Heart left ventricle (tissue), 16 donors: Measurements from ENCODE around the gene ZBTB25. TPM values are rescaled to one million over a fixed set of nuclear protein-coding genes. Genes with fewer than 3 reads are reported as not detected.

ENCODE experiments used
- ATAC-seq, 4 donors: fragments of 200-7000 bp; cut with Tn5 transposase; one replicate each; pipeline ENCODE4 v1.9.1; 2020 to 2022; ENCODE audit warnings: moderate library complexity in 4 of 4, mild to moderate bottlenecking in 3 of 4, moderate number of reproducible peaks in 1 of 4
- DNase-seq, 5 donors: peaks; one replicate each; pipeline ENCODE4 v3.0.0-alpha.2; 2020
- H3K27ac ChIP-seq, 12 donors: fragments of 200-600 bp; sonication (generic) in 4 of 12; one replicate each; pipeline versions ENCODE4 v1.5.0 to v1.8.0; 2016 to 2022; ENCODE audit warnings: mild to moderate bottlenecking in 2 of 12
- H3K27me3 ChIP-seq, 9 donors: fragments of 200-600 bp; sonication (generic) in 2 of 9; one replicate each; pipeline versions ENCODE4 v1.5.1 to v1.8.0; 2016 to 2022; ENCODE audit warnings: mild to moderate bottlenecking in 3 of 9
- H3K36me3 ChIP-seq, 9 donors: fragments of 200-600 bp; sonication (generic) in 2 of 9; one replicate each; pipeline versions ENCODE4 v1.5.0 to v1.8.0; 2018 to 2022; ENCODE audit warnings: mild to moderate bottlenecking in 2 of 9
- H3K4me1 ChIP-seq, 12 donors: fragments of 200-600 bp; sonication (generic) in 4 of 12; one replicate each; pipeline versions ENCODE4 v1.5.0 to v1.8.0; 2016 to 2022; ENCODE audit warnings: mild to moderate bottlenecking in 3 of 12
- H3K4me3 ChIP-seq, 12 donors: fragments of 200-600 bp; sonication (generic) in 4 of 12; one replicate each; pipeline versions ENCODE4 v1.5.0 to v1.8.0; 2017 to 2022; ENCODE audit warnings: mild to moderate bottlenecking in 9 of 12, moderate library complexity in 4 of 12
- H3K9me3 ChIP-seq, 12 donors: fragments of 200-600 bp; sonication (generic) in 4 of 12; one replicate each; pipeline versions ENCODE4 v1.5.0 to v1.8.0; 2016 to 2022; ENCODE audit warnings: mild to moderate bottlenecking in 1 of 12
- POLR2A ChIP-seq, 2 donors: fragments of 450-650 bp; IDR thresholded peaks; one replicate each; pipeline ENCODE4 v1.6.1; 2017; ENCODE audit warnings: antibody characterized with exemption in 2 of 2, mild to moderate bottlenecking in 2 of 2, moderate library complexity in 2 of 2
- WGBS, 4 donors: extraction: QIAGEN DNeasy Blood & Tissue Kit in 2 of 4; methylation state at CpG; one replicate each; pipeline versions ENCODE4 v1.1.5 to v1.1.7; 2013 to 2018; 5-methylcytosine and 5-hydroxymethylcytosine counted together
- intact Hi-C, 10 donors: fragments of 100-400 bp; cut with DNase I; formaldehyde crosslinking; loops; one replicate each; pipeline versions ENCODE4 v1.11.1 to v1.14.2; 2022
- polyA plus RNA-seq, 2 donors: library from polyadenylated mRNA; stranded (reverse); fragments of 200-250 nt; gene quantifications; one replicate each; pipeline ENCODE4 v1.2.3, GENCODE V29; 2013
- total RNA-seq, 9 donors: library from RNA; depleted of rRNA in 2 of 9; stranded (reverse); fragments of >200 nt in 2 of 9; fragmentation: NEBNext Ultra II Directional in 3 of 9; extraction: Animal tissue kit (Norgen Biotek cat#: 25700) in 3 of 9; gene quantifications; one replicate each; pipeline versions ENCODE4 v1.1.0 to v1.2.4, GENCODE V29; 2016 to 2023
- TF ChIP-seq, protein P1 (sequence below), 12 donors: fragments of 200-600 bp; sonication (generic) in 4 of 12; IDR thresholded peaks; one replicate each; pipeline versions ENCODE4 v1.5.0 to v1.8.0; 2018 to 2022; ENCODE audit warnings: antibody characterized with exemption in 12 of 12, mild to moderate bottlenecking in 5 of 12
- donor health status: ischemic (EF 13 %, LVEDD 7.1; RV severe dilation, severe dysfunction).
- donor health status: healthy with polysubstance abuse.
- donor health status: DM: no; HTN: yes; CAD: no.
- donor health status: DM: no; HTN: no; CAD: no.
- donor health status: ischemic (EF 25% LVEDD 6.9; RV normal size, moderate dysfunction).
- donor health status: ischemic (EF 25% LVEDD 5.7; RV mildly dilated, moderate dysfunction).
- donor health status: healthy.
- donor health status: DM: yes; HTN: yes; CAD: no.
- donor health status: ischemic (EF 35%, LVEDD 5.7; RV mildly dilated, moderate dysfunction).
- donor health status: nonischemic (EF 11% LVEDD 7.7; RV severe dilation, severe dysfunction).
- donor health status: DM: yes; HTN: yes; CAD: no.
- donor health status: PGD.
- donor health status: ischemic (EF 29% LVEDD 5.4; RV normal size, mild dysfunction).
- donor health status: nonischemic (EF 23%, LVEDD 6.1; RV moderate dilation, normal function).

Gene ZBTB25
- total and polyA plus RNA-seq, 11 donors = 4.0 to 28.0 (median 18.2) TPM

DNA sequence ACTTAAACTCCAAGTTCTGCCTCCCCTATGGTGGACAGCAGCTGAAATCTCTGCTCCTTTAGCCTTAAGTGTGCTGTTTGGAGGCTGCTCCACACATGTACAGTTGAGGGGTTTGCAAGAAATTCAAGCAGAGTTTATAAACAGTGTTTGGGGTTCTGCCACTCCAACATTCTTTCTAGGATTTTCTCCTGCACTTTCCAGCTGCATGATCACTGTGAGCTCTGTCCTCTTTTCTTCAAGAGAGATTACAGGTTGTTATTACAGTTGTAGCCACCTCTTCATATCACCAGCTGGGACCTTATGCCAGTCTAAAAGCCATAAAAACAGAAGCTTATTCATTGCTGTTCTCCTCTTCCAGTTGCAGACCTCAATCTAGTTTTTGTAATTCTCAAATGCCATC, 8.4 kb downstream of the ZBTB25 start:
- TF ChIP-seq, protein P1, sequence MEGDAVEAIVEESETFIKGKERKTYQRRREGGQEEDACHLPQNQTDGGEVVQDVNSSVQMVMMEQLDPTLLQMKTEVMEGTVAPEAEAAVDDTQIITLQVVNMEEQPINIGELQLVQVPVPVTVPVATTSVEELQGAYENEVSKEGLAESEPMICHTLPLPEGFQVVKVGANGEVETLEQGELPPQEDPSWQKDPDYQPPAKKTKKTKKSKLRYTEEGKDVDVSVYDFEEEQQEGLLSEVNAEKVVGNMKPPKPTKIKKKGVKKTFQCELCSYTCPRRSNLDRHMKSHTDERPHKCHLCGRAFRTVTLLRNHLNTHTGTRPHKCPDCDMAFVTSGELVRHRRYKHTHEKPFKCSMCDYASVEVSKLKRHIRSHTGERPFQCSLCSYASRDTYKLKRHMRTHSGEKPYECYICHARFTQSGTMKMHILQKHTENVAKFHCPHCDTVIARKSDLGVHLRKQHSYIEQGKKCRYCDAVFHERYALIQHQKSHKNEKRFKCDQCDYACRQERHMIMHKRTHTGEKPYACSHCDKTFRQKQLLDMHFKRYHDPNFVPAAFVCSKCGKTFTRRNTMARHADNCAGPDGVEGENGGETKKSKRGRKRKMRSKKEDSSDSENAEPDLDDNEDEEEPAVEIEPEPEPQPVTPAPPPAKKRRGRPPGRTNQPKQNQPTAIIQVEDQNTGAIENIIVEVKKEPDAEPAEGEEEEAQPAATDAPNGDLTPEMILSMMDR (IDR thresholded peaks at IDR 0.05) = no peak
- TF ChIP-seq POLR2A (IDR thresholded peaks at IDR 0.05) = no peak
- peaks cover 0 to 37% (median 8%) of the 10 kb centered on the region in 9 donors for H3K36me3 ChIP-seq
- DNase-seq (no peak), ATAC-seq (no peak)
- intact Hi-C loops = no loop called here
- H3K4me3 ChIP-seq = no peak overlapping the region
- H3K4me1 ChIP-seq = peaks cover 0 to 60% (median 13%) of the 10 kb centered on the region in 12 donors
- H3K27ac ChIP-seq = no peak overlapping the region
- H3K9me3 ChIP-seq = no peaks in the 10 kb centered on the region
- no peaks in the 10 kb centered on the region for H3K27me3 ChIP-seq

DNA sequence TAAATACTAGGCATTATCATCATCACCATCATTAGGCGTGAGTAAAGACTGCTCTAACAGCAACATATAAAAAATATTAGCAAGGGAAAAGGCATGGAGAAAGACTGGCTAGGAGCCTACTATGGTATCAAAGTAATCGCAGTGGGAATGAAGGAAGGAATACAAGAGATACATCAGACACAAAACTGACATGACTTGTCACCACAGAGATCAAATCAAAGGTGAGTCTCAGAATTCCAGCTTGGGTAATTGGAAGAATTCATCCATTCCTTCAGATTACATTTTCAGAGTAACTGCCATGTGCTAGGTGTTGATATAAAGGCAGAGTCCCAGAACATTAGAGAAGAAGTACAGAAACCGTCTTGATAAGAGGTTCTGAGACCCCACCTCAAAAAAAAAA, 10.2 kb downstream of the ZBTB25 start:
- ATAC-seq (no peak), DNase-seq (no peak)
- Histone ChIP-seq H3K4me3 (no peak overlapping the region), H3K27ac (peak overlapping the region in 8 of 12 donors; percentile 8 to 57 (median 28)), H3K36me3 (peaks cover 0 to 55% (median 26%) of the 10 kb centered on the region in 9 donors), H3K27me3 (no peaks in the 10 kb centered on the region), H3K4me1 (peaks cover 0 to 44% (median 11%) of the 10 kb centered on the region in 12 donors), H3K9me3 (no peaks in the 10 kb centered on the region)
- 64 to 72% (median 68%) methylated on average over 3 of the region's 3 CpGs for WGBS, 4 donors
- intact Hi-C loops = no loop called here
- TF ChIP-seq, protein P1 (IDR thresholded peaks at IDR 0.05) = no peak
- no peak for TF ChIP-seq POLR2A (IDR thresholded peaks at IDR 0.05)

DNA sequence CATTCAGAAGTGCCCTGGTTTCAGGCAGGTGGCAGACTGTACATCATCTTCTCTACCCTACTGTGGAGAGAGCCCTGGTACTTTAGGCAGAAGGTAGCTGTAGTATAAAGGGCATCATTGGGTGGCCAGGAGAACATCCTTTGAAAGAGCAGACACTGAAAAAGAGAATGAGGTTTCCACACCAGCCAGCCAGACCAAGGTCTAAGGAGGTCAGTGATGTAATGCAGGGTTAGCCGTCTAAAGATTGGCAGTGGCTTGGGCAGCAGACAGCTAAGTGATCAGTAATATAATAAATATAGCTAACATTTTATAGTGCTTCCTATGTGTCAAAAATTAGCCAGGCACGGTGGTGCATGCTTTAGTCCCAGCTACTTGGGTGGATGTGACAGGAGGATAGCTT, 12.0 kb downstream of the ZBTB25 start:
- Histone ChIP-seq H3K27me3 (no peaks in the 10 kb centered on the region), H3K36me3 (peaks cover 0 to 69% (median 44%) of the 10 kb centered on the region in 9 donors), H3K9me3 (no peaks in the 10 kb centered on the region), H3K27ac (no peak overlapping the region), H3K4me1 (peaks cover 0 to 32% (median 11%) of the 10 kb centered on the region in 12 donors), H3K4me3 (no peak overlapping the region)
- ATAC-seq = peak in 3 of 4 donors; percentile 49 to 71 (median 66)
- intact Hi-C loops = no loop called here
- DNase-seq = no peak
- TF ChIP-seq, protein P1 (IDR thresholded peaks at IDR 0.05) = no peak
- TF ChIP-seq POLR2A (IDR thresholded peaks at IDR 0.05) = no peak
- 40 to 57% (median 53%) methylated on average over 2 of the region's 2 CpGs for WGBS, 4 donors

DNA sequence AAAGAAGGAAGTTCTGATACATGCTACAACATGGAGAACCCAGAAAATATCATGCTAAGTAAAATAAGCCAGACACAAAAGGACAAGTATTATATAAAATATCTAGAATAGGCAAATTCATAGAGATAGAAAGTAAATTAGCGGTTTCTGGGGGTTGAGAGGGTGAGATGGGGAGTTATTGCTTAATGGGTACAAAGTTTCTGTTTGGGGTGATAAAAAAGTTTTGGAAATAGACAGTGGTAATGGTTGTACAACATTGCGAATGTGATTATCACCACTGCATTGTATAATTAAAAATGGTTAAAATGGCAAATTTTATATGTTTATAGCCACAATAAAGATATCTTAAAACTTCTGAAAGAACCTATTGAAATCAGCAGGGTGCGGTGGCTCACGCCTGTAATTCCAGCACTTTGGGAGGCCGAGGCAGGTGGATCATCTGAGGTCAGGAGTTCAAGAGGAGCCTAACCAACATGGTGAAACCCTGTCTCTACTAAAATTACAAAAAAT, 15.0 kb downstream of the ZBTB25 start:
- intact Hi-C loops = loop anchor here in 1 of 10 donors (10.0 kb wide), 1 partner anchor 54 kb away; no protein-coding TSS in a partner anchor
- Histone ChIP-seq H3K27me3 (no peaks in the 10 kb centered on the region), H3K4me1 (peaks cover 0 to 27% (median 11%) of the 10 kb centered on the region in 12 donors), H3K27ac (no peak overlapping the region), H3K4me3 (no peak overlapping the region), H3K36me3 (peaks cover 0 to 77% (median 59%) of the 10 kb centered on the region in 9 donors), H3K9me3 (no peaks in the 10 kb centered on the region)
- WGBS, 4 donors = 86 to 99% (median 91%) methylated on average over 5 of the region's 5 CpGs
- ATAC-seq = no peak
- no peak for DNase-seq
- TF ChIP-seq POLR2A (IDR thresholded peaks at IDR 0.05) = no peak
- TF ChIP-seq, protein P1 (IDR thresholded peaks at IDR 0.05) = no peak
